HG03342 (cell line): ENCODE measurements around the gene BTBD9.

Experiments used
- ATAC-seq: cut with Tn5 transposase; IDR thresholded peaks from one replicate; pipeline ENCODE4 v1.9.1; 2021; ENCODE audit warnings: mild to moderate bottlenecking, moderate library complexity; ENCODE audit not compliant: unreplicated experiment

The BTBD9 gene

DNA sequence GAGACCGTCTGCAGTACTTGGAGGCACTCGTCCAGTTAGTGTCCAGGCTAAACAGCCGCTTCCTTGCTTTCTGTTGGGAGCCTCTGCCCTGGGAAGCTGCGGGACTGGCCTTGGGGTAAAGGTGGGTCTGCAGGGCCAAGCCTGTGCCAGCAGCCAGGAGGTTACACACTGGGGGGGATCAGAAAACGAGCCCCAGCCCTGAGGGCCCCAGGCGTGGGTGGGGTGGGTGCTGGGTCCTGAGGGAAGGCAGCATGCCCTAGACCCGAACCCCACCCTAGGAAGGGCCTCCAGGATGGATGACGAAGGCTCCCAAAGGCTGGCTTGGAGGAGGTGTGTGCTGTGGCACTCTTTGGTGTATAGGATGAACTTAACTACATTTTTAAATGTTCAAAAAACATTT, 485.0 kb downstream of the BTBD9 start:
- no peak for ATAC-seq

DNA sequence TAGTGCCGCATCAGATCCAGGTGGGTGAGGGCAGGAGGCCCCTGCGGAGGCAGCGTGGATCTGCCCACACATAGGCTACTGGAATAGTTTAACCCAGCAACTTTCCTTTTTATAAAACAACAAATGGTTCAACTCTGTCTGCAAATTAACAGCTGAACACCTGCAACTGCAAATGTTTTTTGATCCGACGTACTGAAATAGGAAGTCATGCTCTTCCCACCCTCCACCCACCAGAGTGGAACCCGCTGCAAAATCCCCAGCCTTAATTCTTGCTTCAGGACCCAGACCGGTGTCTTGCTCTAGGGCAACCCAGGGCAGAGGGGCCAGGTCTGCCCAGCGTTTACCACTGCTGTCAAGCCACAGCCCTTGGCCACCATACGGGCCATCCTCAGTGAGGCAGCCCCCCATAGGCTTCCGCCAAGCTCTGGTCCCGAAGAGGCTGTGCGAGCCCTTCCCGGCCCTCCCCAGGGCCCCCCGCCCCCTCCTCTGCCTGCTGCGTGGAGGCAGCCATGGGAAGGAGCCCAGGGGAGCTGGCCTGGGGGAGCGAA, 485.9 kb downstream of the BTBD9 start:
- no peak for ATAC-seq

GRCh38 chr6:38153076-38153797, 486.5 kb downstream of the BTBD9 start:
- ATAC-seq = no peak

DNA sequence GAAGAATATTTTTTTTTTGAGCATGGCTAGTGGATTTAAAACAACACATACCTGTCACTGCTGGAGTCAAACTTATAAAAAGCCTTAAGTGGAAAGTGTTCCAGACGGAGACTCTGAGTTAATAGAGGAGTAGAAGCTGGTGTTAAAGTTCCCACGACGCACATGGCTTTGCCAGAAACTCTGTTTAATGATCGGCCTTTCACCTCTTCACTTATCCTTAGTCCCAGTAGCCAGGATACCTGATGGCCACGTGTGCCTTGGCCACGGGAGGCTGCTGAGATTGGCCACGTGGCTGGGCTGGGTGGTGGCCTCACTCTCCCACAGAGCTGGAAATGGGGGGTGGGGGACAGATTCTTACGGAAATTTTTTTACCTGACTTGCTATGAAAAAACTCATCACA, 487.1 kb downstream of the BTBD9 start:
- no peak for ATAC-seq

GRCh38 chr6:38151580-38152500, 487.9 kb downstream of the BTBD9 start:
- ATAC-seq = no peak

GRCh38 chr6:38150681-38151296, 488.9 kb downstream of the BTBD9 start:
- ATAC-seq = no peak

DNA sequence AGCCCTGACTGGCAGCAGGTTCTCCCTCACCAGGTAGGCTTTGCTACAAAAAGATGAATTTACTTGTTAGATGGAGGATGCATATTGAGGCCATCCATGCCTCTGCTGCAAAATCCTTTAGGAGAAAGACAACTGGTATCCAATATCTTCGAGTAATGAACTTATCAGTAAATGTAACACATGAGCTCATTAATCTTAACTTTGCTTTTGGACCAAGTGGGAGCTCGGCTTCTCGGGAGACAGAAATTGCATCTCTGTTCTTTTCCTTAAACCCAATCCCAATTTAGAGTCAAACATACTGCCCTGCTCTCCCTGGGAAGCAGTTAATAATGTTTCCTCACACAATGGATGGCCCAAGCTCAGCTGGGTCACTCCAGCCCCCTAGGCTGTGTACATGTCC, 489.7 kb downstream of the BTBD9 start:
- ATAC-seq = no peak

GRCh38 chr6:38149531-38149930, 490.2 kb downstream of the BTBD9 start:
- no peak for ATAC-seq

DNA sequence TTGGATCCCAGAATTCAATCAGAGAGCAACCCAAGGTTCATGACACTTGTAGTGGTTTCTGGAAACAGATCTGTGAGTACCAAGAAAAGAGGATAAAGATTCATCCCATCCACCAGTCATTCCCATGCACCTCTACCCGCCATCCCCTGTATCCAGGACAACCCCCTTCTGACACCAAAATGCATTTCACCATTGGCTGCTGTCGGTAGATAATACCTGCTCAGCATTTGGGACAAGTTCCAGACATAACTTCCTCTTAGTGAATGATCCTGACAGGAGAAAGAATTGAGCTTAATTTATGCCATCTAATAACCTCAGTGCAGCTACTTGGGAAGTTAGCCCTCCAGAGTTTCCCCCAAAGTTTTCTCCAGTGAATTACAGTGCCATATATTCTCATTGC, 491.1 kb downstream of the BTBD9 start:
- ATAC-seq = no peak

DNA sequence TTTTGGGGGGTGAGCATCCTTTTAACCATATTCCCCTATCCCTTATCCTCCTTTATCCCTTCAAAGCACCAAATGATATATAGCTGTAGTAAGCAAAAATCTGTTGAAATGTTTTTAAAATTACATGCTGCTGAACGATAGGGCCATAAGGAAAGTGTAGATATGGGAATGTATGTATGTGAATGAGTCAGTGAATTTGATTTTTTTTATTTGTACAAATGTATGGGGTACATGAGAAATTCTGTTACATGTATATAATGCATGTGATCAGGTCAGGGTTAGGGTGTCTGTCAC, 493.0 kb downstream of the BTBD9 start:
- ATAC-seq = no peak

DNA sequence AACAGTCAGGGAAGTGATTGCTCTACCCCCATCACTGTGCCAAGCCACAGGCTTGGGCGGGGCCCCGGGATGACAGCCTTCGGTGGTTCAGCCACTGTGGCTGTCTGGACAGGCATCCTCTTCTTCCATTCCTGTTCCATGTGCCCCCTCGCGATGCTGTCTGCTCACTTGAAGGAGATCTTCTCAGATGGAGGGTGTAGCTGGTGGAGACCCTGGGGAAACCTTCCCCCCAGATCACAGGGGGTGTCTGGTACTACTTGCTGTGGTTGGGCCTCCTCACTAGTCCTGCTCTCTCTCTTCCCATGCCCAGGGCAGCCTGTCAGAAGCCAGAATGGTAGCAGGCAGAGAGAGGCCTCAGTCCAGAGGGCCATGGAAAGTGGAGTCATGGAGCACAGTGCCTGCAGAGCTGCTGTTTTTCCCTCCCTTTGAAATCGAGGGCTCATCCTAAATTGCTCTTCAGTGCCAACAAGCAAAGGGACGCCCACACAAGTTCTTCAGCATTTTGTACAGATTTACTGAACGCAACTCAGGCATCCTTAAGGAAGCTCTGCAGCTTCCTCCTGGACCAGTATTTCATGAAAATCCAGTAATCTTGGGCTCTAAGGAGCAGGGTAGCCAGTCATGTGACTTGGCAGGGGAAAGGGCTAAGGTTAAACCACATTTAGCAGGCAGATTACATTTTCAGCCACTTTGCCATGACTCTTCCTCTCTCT, 493.6 kb downstream of the BTBD9 start:
- ATAC-seq = no peak

DNA sequence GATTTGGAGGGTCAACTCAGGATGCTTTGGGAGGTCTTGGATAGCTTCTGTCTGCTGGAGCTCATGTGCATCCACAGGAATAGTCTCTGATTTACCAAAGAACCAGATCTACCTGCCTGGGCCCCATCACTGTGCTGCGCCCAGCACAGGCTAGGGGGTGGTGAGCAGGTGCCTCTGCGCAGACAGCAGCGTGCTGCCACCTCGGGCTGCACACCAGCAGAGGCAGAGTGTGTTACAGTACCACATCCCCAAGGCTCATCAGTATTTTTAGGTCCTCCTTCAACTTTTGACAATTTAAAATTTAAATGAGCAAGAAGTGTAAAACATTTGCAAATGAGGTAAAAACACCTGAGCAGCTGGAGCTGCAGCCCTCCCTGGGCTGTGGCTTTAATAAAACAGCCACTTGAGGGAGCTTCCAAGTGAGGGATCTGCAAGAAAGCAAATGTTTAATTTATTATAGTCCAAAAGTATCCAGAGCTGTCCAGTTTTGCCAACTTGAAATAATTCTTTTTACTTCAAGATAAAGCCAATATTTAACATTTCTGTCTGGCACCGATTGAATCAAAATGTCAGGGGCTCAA, 495.3 kb downstream of the BTBD9 start:
- no peak for ATAC-seq

- ATAC-seq = no peak
Measured at GRCh38 chr6:38143191-38144150, 496.3 kb downstream of the BTBD9 start.

DNA sequence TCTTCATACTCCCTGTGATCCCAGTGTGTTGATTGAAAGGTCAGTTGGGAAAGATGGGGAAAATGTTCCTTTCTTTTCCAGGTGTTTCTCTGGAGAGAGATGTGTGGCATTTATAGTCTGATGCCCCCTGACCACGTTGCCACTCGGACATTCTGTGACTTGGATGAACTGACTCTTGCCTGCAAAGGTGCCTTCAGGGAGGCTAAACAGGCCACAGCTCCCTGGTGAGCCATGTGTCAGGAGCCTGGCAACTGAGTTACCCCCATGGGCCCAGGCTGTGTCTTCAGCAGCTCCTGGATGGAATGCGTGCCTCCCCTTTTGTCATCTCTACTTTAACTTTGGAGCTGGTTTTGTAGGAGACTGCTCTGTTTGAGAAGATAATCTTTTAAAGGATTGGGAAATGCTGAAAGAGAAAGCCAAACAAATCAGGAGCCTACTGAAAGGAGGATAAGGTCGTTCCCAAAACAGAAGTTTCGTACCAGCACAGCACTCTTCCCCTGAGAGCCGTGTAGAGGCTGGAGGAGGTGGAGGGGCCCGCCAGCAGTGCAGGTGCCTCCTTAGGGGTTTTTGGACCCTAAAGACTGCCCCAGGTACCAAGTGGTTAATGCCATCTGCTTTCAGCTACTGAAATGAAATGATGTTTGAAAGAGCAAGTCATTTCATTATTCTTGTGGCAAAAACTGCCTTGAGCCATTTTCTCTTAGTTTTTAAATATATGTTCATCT, 497.4 kb downstream of the BTBD9 start:
- ATAC-seq = no peak

DNA sequence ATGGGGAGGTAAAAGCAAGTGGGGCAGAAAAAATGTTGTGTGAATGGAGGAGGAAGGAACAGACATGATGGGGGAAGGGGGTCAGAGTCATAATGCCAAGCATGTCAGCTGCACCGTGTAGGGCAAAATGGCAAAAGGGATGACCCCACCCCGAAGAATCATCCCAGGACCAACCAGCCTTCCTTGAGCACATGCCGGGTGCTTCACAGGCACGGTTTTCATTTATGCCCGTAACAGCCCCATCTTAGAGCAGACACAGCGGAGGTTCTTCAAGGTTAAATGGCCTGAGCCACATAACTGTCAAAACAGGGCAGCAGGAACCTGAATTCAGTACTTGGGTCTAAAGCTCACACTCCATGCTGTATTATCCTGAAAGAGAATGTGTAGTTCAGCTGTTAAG, 498.0 kb downstream of the BTBD9 start:
- no peak for ATAC-seq

GRCh38 chr6:38141085-38141484, 498.6 kb downstream of the BTBD9 start:
- ATAC-seq = no peak

GRCh38 chr6:38138374-38138773, 501.4 kb downstream of the BTBD9 start:
- ATAC-seq = no peak

DNA sequence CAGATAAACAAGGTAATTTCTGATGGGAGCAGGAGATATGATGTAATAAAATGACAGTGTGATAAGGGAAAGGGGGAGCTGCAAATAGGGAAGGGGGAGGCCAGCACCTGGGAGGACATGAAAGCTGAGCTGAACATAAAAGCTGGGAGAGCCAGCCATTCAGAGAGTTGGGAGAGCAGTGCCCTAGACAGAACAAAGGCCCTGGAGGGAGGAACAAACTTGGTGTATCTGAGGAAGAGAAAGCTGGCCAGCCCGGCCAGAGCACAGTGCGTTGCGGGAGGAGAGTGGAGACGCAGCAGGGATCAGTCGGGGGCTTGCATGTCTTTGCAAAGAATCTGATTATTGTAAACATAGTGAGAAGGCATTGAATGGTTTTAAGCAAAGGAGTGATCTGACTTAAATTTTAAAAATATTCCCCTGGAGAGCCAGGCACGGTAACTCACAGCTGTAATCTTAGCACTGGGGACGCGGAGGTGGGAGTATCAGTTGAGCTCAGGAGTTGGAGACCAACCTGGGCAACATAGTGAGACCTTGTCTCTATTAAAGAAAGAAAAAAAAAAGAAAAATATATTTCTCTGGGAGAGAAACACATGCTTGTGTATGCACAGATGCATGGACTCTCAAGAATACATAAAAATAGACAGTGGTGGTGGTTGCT, 502.0 kb downstream of the BTBD9 start:
- ATAC-seq = no peak
